Adipose tissue (tissue), 3 donors: Measurements from ENCODE around the gene TMIGD2. TPM values are rescaled to one million over a fixed set of nuclear protein-coding genes. Genes with fewer than 3 reads are reported as not detected.
"Not testable (repeated sequence)": the region's sequence is repeated elsewhere in the genome, so short reads cannot be mapped to it uniquely, and the experiment has no call there.

ENCODE experiments used
- H3K27ac ChIP-seq: one replicate; pipeline ENCODE4 v1.5.1; 2013; ENCODE audit warnings: low read depth, low read length
- WGBS, 3 donors: extraction: QIAGEN DNeasy Blood & Tissue Kit; methylation state at CpG; one replicate each; pipeline ENCODE4 v1.1.7; 2013; 5-methylcytosine and 5-hydroxymethylcytosine counted together
- polyA plus RNA-seq, 3 donors: library from polyadenylated mRNA; stranded (reverse); fragments of 200-250 nt; gene quantifications; one replicate each; pipeline ENCODE4 v1.2.3, GENCODE V29; 2013
- donor health status: healthy with polysubstance abuse.
- donor health status: Bipolar disorder and iron deficiency.
- donor health status: healthy.

Gene TMIGD2
- polyA plus RNA-seq, 3 donors = 0.22 to 4.0 (median 0.59) TPM

- no peak overlapping the region for H3K27ac ChIP-seq
- WGBS, 3 donors = 19 to 27% (median 27%) methylated on average over 4 of the region's 4 CpGs
Observed at GRCh38 chr19:4278010-4278409, 24.2 kb downstream of the TMIGD2 start.

GRCh38 chr19:4277191-4277696 lies 24.9 kb downstream of the TMIGD2 start:
- no peak overlapping the region for H3K27ac ChIP-seq
- WGBS, 3 donors = 28 to 54% (median 52%) methylated on average over 16 of the region's 16 CpGs

- WGBS, 3 donors = 66 to 88% (median 86%) methylated on average over 6 of the region's 6 CpGs
- H3K27ac ChIP-seq = not testable (repeated sequence)
Observed at GRCh38 chr19:4274321-4274686, 27.9 kb downstream of the TMIGD2 start.

- WGBS, 3 donors = 74 to 80% (median 75%) methylated on average over 10 of the region's 10 CpGs
- H3K27ac ChIP-seq = no peak overlapping the region
Observed at GRCh38 chr19:4272894-4273293, 29.3 kb downstream of the TMIGD2 start.

- no peak overlapping the region for H3K27ac ChIP-seq
- 85 to 89% (median 85%) methylated on average over 13 of the region's 13 CpGs for WGBS, 3 donors
Observed at GRCh38 chr19:4268816-4269430, 33.3 kb downstream of the TMIGD2 start.

GRCh38 chr19:4267901-4268815 lies 34.0 kb downstream of the TMIGD2 start:
- 74 to 89% (median 88%) methylated on average over 30 of the region's 30 CpGs for WGBS, 3 donors
- no peak overlapping the region for H3K27ac ChIP-seq

GRCh38 chr19:4267101-4267900 lies 34.9 kb downstream of the TMIGD2 start:
- 42 to 47% (median 42%) methylated on average over 19 to 21 of the region's 21 CpGs for WGBS, 3 donors
- no peak overlapping the region for H3K27ac ChIP-seq

GRCh38 chr19:4266253-4267000 lies 35.8 kb downstream of the TMIGD2 start:
- no peak overlapping the region for H3K27ac ChIP-seq
- 84 to 91% (median 87%) methylated on average over 18 of the region's 18 CpGs for WGBS, 3 donors

GRCh38 chr19:4264812-4265211 lies 37.4 kb downstream of the TMIGD2 start:
- H3K27ac ChIP-seq = no peak overlapping the region
- 71 to 74% (median 73%) methylated on average over 4 of the region's 4 CpGs for WGBS, 3 donors

- WGBS, 3 donors = 80 to 95% (median 85%) methylated on average over 11 of the region's 11 CpGs
- H3K27ac ChIP-seq = no peak overlapping the region
Observed at GRCh38 chr19:4260613-4261191, 41.5 kb downstream of the TMIGD2 start.

GRCh38 chr19:4258181-4258580 lies 44.0 kb downstream of the TMIGD2 start:
- no peak overlapping the region for H3K27ac ChIP-seq
- 93 to 95% (median 94%) methylated on average over 27 to 28 of the region's 28 CpGs for WGBS, 3 donors

- 91 to 97% (median 91%) methylated on average over 6 of the region's 6 CpGs for WGBS, 3 donors
- H3K27ac ChIP-seq = no peak overlapping the region
Observed at GRCh38 chr19:4257025-4257424, 45.2 kb downstream of the TMIGD2 start.

- WGBS, 3 donors = 94 to 96% (median 95%) methylated on average over 4 of the region's 4 CpGs
- H3K27ac ChIP-seq = no peak overlapping the region
Observed at GRCh38 chr19:4256563-4256962, 45.6 kb downstream of the TMIGD2 start.

GRCh38 chr19:4246767-4247593 lies 55.2 kb downstream of the TMIGD2 start, which contains the start of gene YJU2:
Gene YJU2, plus strand, starts transcription at chr19:4247080. Its CDS starts 67 bp downstream, at chr19:4247147.
- WGBS, 3 donors = 0 to 1% (median 0%) methylated on average over 43 to 45 of the region's 45 CpGs

GRCh38 chr19:4245938-4246337 lies 56.3 kb downstream of the TMIGD2 start:
- H3K27ac ChIP-seq = not testable (repeated sequence)
- WGBS, 3 donors = 98 to 99% (median 98%) methylated on average over 6 of the region's 6 CpGs

More at GRCh38 chr19:4246767-4247593, 55.2 kb downstream of the TMIGD2 start, which contains the start of gene YJU2:
- H3K27ac ChIP-seq = peak within 1 kb of the TSS; percentile 96
